Thyroid gland (tissue), 4 donors: ENCODE results near the gene AGPAT4.

Experiments used
- CTCF ChIP-seq, 6 experiments: fragments of 200-600 bp in 3 of 6; fragments of 450-650 bp in 3 of 6; sonication (generic) in 3 of 6; IDR thresholded peaks; one replicate each; pipeline ENCODE4 v1.5.1; 2016 to 2019; ENCODE audit warnings: antibody characterized with exemption in 6 of 6, mild to moderate bottlenecking in 2 of 6, inconsistent platforms in 1 of 6, moderate library complexity in 1 of 6
- POLR2A ChIP-seq, 2 donors: fragments of 450-650 bp; IDR thresholded peaks; one replicate each; pipeline ENCODE4 v1.6.1; 2017; ENCODE audit warnings: antibody characterized with exemption in 2 of 2, mild to moderate bottlenecking in 2 of 2, moderate library complexity in 1 of 2

GRCh38 chr6:161137320-161137719, 136.5 kb downstream of the AGPAT4 start:
- TF ChIP-seq CTCF (IDR thresholded peaks at IDR 0.05) = no peak
- TF ChIP-seq POLR2A (IDR thresholded peaks at IDR 0.05) = no peak
